Erythroblast (primary cell): ENCODE measurements around the gene FCN1.

ENCODE experiments used
- GATA1 ChIP-seq: IDR thresholded peaks from 2 replicates; pipeline ENCODE4 v1.6.1; 2011; ENCODE audit warnings: low read depth, mild to moderate bottlenecking, control low read depth, low read length, moderate library complexity
- POLR2A ChIP-seq: IDR thresholded peaks from 2 replicates; pipeline ENCODE4 v1.6.1; 2011; ENCODE audit warnings: mild to moderate bottlenecking, low read length

- TF ChIP-seq POLR2A: no peak
- no peak for TF ChIP-seq GATA1
Observed at GRCh38 chr9:134885001-134885678, 32.6 kb downstream of the FCN1 start.
